HepG2 (cell line): ENCODE data around the gene GLCE. TPM values are rescaled to one million over a fixed set of nuclear protein-coding genes. Genes with fewer than 3 reads are reported as not detected.

Experiments used
- ATAC-seq: fragments of 200-7000 bp; cut with Tn5 transposase; 3 replicates; pipeline ENCODE4 v1.9.1; 2020; ENCODE audit warnings: mild to moderate bottlenecking, moderate library complexity
- BruUV-seq: library from RNA; stranded (reverse); fragments of 400-500 nt; replicated peaks from 2 replicates; lab custom pipeline; 2021; lab: Mats Ljungman, UMichigan
- CTCF ChIA-PET: fragments of 300-600 bp; formaldehyde crosslinking; extraction: SDS; loops from one replicate; lab custom pipeline; 2021; ENCODE audit warnings: low total read pairs, inconsistent platforms, low intra/inter-chr PET ratio; lab: Yijun Ruan, JAX
- POLR2A ChIA-PET: fragments of 350-600 bp; sonication (Branson Sonifier 250); formaldehyde crosslinking; loops from one replicate; lab custom pipeline; 2020; ENCODE audit warnings: antibody characterized with exemption, inconsistent platforms; lab: Yijun Ruan, JAX
- DNase-seq: peaks from one replicate; pipeline ENCODE4 v3.0.0-alpha.2; 2015; ENCODE audit warnings: low spot score
- FAIRE-seq: peaks from 3 replicates; lab custom pipeline; 2011; peaks lifted over from hg19 to GRCh38; lab: Jason Lieb, UNC
- H2AFZ ChIP-seq: one replicate; pipeline ENCODE4 v1.6.1; 2011; ENCODE audit warnings: low read length, inconsistent platforms
- H3K27ac ChIP-seq: fragments of 300-600 bp; 3 replicates; pipeline ENCODE4 v1.8.0; 2011; ENCODE audit warnings: mixed run types, mild to moderate bottlenecking, mixed read lengths, low read length, inconsistent platforms; ENCODE audit not compliant: insufficient read depth; ENCODE audit errors: extremely low read length
- H3K27me3 ChIP-seq, 2 experiments: fragments of 200-600 bp in 1 of 2; 2 replicates in 1 of 2; 3 replicates in 1 of 2; pipeline versions ENCODE4 v1.6.0 to v1.8.0; 2011; ENCODE audit warnings: low read length in 2 of 2, mild to moderate bottlenecking in 2 of 2, moderate library complexity in 2 of 2, inconsistent platforms in 1 of 2; ENCODE audit not compliant: insufficient read depth in 2 of 2, control insufficient read depth in 1 of 2
- H3K36me3 ChIP-seq, 2 experiments: fragments of 200-600 bp in 1 of 2; replicated peaks in 1 of 2; 2 replicates in 1 of 2; 3 replicates in 1 of 2; pipeline versions ENCODE4 v1.5.1 to v1.8.0; 2011; ENCODE audit warnings: low read length in 2 of 2, inconsistent platforms in 1 of 2; ENCODE audit not compliant: insufficient read depth in 2 of 2, control insufficient read depth in 1 of 2
- H3K4me1 ChIP-seq: 2 replicates; pipeline ENCODE4 v1.5.1; 2012; ENCODE audit warnings: low read length, inconsistent platforms; ENCODE audit not compliant: insufficient read depth
- H3K4me2 ChIP-seq: 2 replicates; pipeline ENCODE4 v1.6.0; 2011; ENCODE audit warnings: low read depth, low read length, inconsistent platforms
- H3K4me3 ChIP-seq, 3 experiments: fragments of 200-600 bp in 1 of 3; sonication (generic), shearing (Covaris generic) in 1 of 3; replicated peaks in 1 of 3; 2 replicates each; pipeline ENCODE4 v1.5.1; 2011 to 2016; ENCODE audit warnings: low read length in 3 of 3, inconsistent platforms in 2 of 3, low read depth in 2 of 3, mild to moderate bottlenecking in 2 of 3, control low read depth in 1 of 3, mixed read lengths in 1 of 3; ENCODE audit not compliant: insufficient read depth in 1 of 3
- H3K79me2 ChIP-seq: one replicate; pipeline ENCODE4 v1.6.1; 2011; ENCODE audit warnings: low read length, inconsistent platforms; ENCODE audit not compliant: insufficient read depth
- H3K9ac ChIP-seq: 2 replicates; pipeline ENCODE4 v1.6.0; 2011; ENCODE audit warnings: mild to moderate bottlenecking, low read depth, low read length, inconsistent platforms; ENCODE audit not compliant: insufficient read depth
- H3K9me3 ChIP-seq: 2 replicates; pipeline ENCODE4 v1.5.1; 2012; ENCODE audit warnings: mild to moderate bottlenecking, low read length
- H4K20me1 ChIP-seq: 2 replicates; pipeline ENCODE4 v1.6.0; 2011; ENCODE audit warnings: inconsistent platforms, mild to moderate bottlenecking, low read length, moderate library complexity; ENCODE audit not compliant: insufficient read depth
- CREB3 ChIP-seq: sonication (generic); formaldehyde crosslinking; IDR thresholded peaks from 2 replicates; pipeline ENCODE4 v1.5.0; 2020; ENCODE audit warnings: missing genetic modification reagents
- GATAD2A ChIP-seq: IDR thresholded peaks from 2 replicates; pipeline ENCODE4 v1.6.1; 2016
- ZNF281 ChIP-seq: sonication (generic); formaldehyde crosslinking; IDR thresholded peaks from 2 replicates; pipeline ENCODE4 v1.4.0; 2020; ENCODE audit warnings: missing genetic modification reagents, borderline replicate concordance
- WGBS: methylation state at CpG from one replicate; pipeline ENCODE4 v1.1.6; 2017; ENCODE audit warnings: low lambda C conversion rate; 5-methylcytosine and 5-hydroxymethylcytosine counted together
- in situ Hi-C: cut with HindIII; loops from 2 replicates; pipeline ENCODE4 v1.10.0; 2017; ENCODE audit warnings: low pct_unique_long_range_greater_than_20kb; ENCODE audit not compliant: extremely low pct_ligation_motif_present
- intact Hi-C: fragments of 100-400 bp; cut with micrococcal nuclease; formaldehyde crosslinking; loops from one replicate; pipeline ENCODE4 v1.10.0; 2022; ENCODE audit not compliant: unreplicated experiment
- polyA plus RNA-seq, 8 experiments: library from polyadenylated mRNA; depleted of rRNA in 3 of 8; stranded (reverse) in 7 of 8; unstranded in 1 of 8; fragments of >200 nt; fragmentation: Illumina TruSeq in 4 of 8; extraction: Trizol in 4 of 8; gene quantifications; 2 replicates each; pipeline versions ENCODE4 v1.2.1 to v1.2.3, GENCODE V29; 2011 to 2016; ENCODE audit warnings: low read depth in 4 of 8, missing spikeins in 1 of 8, mixed read lengths in 1 of 8; ENCODE audit not compliant: insufficient read depth in 1 of 8
- total RNA-seq, 5 experiments: library from RNA; depleted of rRNA; stranded (reverse); fragments of >200 nt; fragmentation: Illumina TruSeq; extraction: Trizol; gene quantifications; 2 replicates each; pipeline ENCODE4 v1.2.3, GENCODE V29; 2016; ENCODE audit warnings: low read depth in 1 of 5

The GLCE gene
- total and polyA plus RNA-seq, 2 of the 13 experiments (the other 11 are each of a cell fraction or from before 2014, with no cell fraction given): 12.9 to 23.4 TPM

- Histone ChIP-seq H3K4me2 (no peak overlapping the region), H3K4me1 (peaks cover 22% of the 10 kb centered on the region), H3K79me2 (peaks cover 10% of the 10 kb centered on the region), H3K27me3 (no peaks in the 10 kb centered on the region), H3K9me3 (no peaks in the 10 kb centered on the region), H3K27ac (no peak overlapping the region), H3K9ac (no peak overlapping the region), H3K36me3 (peaks cover 1 to 7% of the 10 kb centered on the region in 2 experiments; a peak in 2 of 5 replicates), H2AFZ (no peak overlapping the region), H3K4me3 (no peak overlapping the region), H4K20me1 (no peaks in the 10 kb centered on the region; the same call in 1 of the 2 replicates)
- WGBS: 13% methylated on average over 1 of the region's 1 CpG
- BruUV-seq: no TSS peak
- in situ Hi-C loops (no loop called here), intact Hi-C loops (no loop called here)
- ATAC-seq (no peak; the same call in 2 of the 3 replicates), FAIRE-seq (no peak), DNase-seq (peak; percentile 43)
- TF ChIP-seq ZNF281 (CRISPR knock-in tag) (peak; percentile 36; the same call in 1 of the 2 replicates), CREB3 (no peak), GATAD2A (CRISPR knock-in tag) (0 out of 2 replicates have a peak, but pooled peaks have one; percentile 12)
- ChIA-PET CTCF (no interaction called here), POLR2A (no interaction called here)
Observed at GRCh38 chr15:69194854-69195253, 34.4 kb downstream of the GLCE start.
